IPS DF 4.7 (cell line): ENCODE measurements around the gene ALOX5AP.

Source experiments
- DNase-seq: peaks from one replicate; pipeline ENCODE4 v3.0.0-alpha.2; 2013; ENCODE audit warnings: low spot score; ENCODE audit errors: extremely low read depth

Gene ALOX5AP

DNA sequence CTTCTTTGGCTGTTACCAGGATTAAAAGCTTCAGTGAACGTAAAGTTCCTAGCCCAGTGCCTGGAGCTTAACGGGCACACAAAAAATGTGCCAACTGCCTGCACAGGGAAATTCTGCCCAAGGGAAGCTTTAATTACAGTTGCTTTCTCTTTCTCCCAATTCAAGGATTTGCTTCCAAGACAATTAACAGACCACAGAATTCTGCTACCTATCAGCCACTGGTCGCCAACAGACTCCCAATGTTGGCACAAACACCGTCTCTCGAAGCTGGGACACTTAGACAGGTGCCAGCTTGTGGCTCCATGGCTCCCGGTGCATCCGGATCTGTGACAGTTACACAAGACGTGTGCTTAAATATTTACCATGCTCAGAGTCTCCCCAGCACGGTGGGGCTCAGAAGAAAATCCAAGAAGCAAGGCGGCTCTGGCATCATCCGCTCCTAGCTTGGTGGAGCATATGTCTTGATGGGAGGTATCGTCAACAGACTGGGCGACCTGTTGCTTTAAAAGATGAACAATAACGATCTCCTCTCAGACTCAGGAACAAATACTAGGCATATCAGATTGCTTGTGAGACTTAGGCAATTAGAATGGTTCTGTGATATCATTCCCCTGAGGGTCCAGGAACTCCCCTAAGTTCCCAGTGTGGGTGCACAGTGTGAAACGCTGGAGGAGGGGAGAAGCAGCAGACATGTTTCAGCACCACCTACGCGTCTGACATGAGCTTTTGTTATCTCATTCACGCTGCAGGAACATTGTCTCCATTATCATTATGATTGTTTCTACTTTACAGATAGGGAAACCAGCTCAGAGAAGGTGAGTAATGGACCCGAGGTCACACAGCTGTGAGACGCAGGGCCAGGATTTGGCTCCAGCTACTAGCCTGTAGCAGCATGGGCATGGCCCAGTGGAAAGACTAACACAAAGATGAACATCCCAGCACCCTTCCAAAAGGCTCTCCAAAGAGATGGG lies 61.6 kb downstream of the ALOX5AP start:
- no peak for DNase-seq

DNA sequence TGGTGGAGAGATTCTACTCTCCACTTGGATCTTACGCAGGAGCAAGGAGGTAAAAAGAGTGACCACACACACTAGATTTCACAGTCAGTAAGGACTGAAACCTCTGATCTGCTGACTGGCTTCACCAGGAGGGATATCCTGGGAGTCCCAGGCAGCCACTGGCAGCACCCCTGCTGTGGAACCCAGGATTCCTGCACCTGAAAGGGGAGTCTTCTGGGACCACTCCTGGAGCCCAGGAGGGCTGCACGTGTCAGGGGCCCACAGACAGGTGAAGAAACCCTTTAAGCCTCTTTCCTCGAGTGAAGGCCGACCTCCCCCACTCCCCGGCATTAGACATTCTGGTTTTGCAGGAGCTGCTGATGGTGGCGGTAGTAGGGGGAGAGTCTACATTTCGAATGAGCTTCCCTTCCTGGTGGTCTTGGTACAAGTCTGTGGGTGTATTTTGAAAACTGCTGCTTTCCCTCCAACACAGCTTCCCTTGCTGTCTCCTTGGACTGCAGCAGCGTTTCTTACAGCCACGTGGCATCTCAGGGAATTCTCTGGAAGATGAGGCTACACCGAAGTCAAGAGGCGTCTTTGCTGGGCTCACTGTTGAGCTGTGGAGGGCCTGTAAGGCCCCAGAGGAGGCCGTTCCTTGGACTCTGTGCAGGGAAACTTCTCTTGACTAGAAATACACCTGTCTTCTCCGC lies 62.6 kb downstream of the ALOX5AP start:
- no peak for DNase-seq

DNA sequence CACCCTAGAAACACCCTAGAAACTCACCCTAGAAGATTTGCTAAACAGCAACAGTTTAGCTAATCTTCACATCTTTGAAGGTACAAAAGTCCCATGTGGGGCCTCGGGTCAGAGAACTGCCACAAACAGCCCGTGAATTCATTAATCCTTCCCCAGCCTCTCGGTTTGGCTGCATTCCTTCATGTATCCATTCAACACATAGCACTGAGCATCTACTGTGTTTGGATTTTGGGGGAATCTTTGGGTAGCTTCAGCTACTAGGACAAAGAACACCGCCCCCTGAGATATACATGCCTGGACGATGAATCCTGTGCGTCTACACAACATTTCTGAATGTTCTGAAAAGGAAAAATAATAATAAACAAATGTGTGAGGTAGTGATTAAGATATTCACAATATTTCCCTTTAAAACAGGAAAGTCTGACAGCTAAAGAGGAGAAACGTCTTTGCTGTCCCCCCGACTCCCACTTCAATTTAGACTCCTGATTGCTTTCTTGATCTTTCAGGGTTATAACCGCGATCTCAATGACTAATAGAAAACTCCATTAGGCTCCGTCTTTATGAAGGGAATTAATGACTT lies 63.5 kb downstream of the ALOX5AP start:
- DNase-seq, result no peak

DNA sequence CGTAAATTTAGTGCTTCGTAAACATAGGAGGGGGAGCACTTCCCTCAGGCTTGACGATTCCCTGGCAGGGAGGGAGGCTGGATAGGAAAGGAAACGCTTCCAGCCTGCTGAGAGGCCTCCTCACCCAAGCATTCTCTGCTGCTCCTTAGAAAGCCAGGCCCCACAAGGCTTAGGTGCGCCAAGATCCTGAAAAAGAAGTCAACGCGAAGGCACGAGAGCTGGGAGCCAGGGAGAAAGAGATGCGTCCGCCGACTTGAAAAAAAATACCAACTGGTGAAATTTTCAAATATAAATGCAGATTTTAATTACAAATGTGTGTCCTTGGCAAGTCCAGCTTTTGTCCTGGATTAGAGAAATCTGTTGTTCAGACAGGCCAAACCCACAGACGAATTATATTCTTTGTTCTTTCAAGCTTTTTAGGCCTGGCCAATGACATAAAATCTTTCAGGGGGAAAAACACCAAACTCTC lies 64.0 kb downstream of the ALOX5AP start:
- no peak for DNase-seq

DNA sequence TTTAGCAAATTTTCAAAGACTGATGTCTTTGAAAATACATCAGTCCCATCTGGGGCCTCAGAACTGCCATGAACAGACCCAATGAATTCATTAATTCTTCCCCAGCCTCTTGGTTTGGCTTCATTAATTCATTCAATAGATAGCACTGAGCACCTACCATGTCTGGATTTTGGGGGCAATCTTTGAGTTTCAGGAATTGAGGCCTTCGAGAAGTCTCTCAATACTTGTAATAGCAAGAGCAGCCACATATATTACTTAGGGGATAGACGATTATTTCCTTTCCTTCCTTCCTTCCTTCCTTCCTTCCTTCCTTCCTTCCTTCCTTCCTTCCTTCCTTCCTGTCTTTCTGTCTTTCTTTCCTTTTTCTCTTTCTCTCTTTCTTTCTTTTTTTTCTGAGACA lies 64.8 kb downstream of the ALOX5AP start:
- no peak for DNase-seq

DNA sequence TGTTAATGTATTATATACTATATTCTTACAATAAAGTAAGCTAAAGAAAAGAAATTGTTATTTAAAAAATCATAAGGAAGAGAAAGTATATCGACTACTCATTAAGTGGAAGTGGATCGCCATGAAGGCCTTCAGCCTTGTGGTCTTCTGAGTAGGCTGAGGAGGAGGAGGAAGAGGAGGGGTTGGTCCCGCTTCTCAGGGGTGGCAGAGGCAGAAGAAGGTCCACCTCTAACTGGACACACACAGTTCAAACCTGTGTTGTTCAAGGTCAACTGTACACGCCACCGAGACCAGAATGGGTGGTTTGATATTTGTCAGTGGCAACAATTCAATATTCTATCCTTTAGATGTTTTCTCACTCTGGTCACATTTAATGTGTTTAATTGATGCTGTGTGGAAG lies 67.2 kb downstream of the ALOX5AP start:
- no peak for DNase-seq

DNA sequence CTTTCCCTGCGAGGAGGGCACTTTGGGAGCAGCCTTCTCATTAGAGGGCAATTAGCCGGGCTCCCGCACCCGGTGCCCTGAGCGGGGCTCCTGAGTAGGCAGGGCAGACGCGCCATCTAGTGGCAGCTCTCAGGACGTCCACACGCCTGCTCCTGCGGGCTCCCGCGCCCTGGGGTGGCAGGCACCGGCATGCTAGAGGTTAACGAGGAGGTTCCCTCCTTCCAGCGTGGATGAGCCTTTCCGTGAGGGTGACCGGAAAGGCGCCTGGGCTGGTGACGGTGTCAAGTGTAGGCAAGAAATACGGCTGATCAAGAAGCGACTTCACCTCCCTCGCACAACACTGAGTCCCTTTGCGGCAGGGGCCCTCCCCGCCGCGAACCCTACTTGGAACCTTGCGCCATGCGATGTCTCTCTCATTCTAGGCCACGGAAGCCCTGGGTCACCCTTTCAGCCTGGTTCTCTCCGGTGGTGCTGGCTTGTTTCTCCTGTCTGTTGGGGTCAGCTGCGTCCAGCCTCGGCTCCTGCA lies 67.7 kb downstream of the ALOX5AP start:
- DNase-seq, result peak; percentile 33

DNA sequence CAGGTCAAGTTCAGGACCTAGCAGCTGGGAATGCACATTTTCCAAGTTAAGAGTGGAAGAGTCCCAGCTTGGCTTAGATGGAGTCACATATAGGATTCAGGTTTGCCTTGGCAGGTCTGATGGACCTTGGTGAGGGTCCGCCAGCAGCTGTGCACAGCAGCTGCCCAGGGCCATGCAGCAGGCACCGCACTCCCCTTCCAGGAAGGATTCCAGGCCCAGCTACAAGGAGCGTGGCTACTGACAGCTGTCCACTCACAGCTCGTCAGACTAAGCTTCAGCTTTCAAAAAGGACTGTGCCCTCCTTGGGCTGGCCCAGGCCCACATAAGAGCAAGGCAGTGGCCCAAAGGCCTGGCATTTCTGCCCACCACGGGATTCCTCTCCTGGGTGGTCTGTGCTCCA lies 68.4 kb downstream of the ALOX5AP start:
- no peak for DNase-seq

DNA sequence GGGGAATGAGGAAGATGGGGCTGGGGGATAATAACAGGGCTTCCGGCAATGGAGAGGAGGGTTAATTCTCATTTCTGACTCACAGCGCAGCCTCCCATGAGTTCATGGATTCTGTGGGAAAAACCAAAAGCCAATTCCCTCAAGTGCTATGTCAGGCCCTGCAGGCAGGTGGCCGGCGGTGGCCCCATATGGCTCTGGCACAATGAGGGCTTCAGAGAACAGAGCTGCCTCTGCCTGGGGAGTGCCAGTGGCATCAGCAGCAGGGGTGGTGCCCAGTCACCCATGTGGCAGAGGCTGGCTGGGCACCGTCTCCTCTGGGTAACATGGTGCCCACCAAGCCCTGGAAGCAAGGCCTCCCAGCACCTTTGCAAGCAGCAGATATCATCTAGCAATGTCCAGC lies 69.1 kb downstream of the ALOX5AP start:
- DNase-seq, result no peak

DNA sequence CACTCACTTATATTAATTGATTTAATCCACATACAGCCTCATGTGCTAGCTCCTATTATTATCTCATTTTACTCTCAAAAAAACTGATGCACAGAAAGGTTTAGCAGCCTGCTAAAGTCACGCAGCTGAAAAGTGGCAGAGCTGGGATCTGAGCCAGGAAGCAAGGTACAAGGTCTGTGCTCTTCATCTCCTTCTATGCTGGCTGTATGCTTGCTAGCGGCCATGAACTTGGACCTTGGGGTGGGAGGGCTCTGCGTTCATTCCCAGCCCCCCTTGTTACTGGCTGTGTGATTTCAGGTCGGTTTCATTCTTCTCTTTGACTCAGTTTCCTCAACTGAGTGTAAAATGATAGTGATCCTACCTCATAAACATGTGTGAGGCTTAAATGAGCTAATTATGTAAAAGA lies 69.8 kb downstream of the ALOX5AP start:
- no peak for DNase-seq

DNA sequence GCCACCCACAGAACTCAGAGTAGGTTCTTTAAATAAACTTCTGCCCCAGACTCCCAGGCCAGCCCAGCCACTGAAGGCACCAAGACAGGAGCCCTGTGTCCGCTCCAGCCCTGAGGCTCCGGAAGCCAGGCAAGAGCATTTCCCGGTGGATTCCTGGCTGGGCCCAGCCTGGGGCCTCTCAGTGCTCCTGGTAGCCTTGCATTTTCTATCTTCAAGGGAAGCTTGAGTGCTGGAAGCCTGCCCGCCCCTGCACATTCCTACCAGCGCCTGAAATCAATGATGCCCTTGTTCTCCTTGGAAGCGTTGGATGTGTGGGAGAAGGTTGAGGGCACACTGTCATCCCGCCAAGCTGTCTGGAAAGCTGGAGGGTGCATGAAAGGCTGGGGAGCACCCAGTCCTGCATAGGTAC lies 70.3 kb downstream of the ALOX5AP start:
- DNase-seq, result no peak

DNA sequence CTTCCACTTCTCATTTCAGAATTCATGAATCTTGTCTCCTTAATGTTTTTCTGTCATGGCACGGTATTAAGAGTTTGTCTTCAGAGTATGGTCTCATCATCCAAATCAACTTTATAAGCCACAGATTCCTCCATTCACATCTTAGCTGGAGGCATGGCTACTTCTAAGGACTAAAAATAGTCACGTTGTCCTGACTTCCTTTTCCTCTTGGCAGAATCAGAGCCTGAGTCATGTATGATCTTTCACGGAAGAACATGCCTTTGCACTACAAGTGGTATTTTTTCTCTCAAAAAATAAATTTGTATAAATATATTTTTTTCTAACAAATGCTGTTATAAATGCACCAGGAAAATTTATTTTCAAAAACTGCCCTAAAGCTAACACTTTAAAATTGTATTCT lies 71.4 kb downstream of the ALOX5AP start:
- no peak for DNase-seq

DNA sequence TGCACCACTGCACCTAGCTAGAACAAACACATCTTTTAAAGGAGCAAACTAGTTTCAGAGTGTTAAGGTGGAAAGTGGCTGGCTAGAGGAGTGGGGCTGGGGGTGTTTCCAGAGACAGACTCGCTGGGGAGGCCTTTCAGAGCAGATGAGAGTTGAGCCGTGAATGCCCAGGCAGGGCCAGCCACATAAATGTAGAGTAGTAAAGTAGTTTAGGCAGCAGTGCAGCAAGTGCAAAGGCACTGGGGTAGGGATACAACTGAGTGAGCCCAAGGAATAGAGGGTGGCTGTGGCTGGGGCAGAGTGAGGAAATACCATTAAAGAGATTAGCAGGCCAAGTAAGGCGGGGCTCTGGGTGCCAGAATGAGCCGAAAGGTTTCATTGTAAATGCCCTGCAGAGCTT lies 72.0 kb downstream of the ALOX5AP start:
- DNase-seq, result no peak

DNA sequence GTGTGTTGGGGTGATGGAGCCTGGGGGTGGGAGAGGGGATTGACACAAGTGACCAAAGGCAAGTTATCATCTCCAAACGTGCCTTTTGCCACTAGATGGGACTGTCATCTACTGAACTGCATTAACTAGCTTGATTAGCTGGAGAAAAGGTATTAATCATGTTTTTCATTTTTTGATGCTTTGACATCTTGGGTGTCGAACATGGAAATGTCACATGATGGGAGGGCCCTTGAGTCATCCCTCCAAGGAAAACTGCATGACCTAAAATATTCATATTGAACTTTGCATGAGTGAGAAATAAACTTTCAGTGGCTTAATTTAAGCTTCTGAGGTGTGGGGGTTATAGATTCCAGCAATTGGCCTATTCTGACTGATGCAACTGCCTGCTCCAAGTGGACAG lies 73.3 kb downstream of the ALOX5AP start:
- no peak for DNase-seq

DNA sequence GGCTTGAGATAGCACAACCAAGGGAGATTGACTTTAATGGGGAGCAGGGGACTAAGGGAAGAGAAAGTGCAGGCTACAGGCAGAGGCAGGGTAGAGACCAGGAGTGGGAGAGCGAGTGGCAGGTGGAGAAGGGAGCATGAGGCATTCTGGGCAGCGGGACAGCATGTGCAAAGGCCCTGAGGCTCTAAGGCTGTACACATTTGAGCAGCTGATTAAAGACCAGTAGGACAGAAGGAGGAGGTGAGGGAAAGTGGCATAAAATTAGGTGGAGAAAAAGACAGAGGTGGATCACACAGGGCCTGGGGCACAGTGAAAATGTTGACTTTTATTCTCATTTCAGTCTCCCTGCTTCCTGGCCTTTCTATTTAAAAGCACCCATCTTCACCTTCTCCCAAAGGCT lies 74.4 kb downstream of the ALOX5AP start:
- DNase-seq, result no peak

DNA sequence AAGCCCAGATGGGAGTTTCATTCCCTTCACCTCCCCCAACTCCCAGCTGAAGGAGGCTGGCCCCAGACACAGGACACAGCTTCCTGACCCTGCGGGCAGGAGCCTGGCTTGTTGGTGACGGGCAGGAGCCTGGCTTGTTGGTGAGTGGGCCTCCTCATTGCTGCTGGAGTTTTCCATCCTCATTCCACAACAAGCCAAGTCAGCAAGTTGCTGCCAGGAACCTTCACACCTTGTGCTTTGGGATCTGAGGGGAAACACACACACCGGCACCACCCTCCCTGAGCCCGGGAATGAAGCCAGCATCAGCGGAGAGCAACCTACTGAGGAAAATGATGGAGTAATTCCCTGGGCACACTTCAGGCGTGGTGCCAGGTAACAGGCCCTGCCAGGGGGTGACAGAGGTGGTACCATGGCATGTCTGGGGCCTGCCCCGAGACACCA lies 74.9 kb downstream of the ALOX5AP start:
- DNase-seq, result no peak

DNA sequence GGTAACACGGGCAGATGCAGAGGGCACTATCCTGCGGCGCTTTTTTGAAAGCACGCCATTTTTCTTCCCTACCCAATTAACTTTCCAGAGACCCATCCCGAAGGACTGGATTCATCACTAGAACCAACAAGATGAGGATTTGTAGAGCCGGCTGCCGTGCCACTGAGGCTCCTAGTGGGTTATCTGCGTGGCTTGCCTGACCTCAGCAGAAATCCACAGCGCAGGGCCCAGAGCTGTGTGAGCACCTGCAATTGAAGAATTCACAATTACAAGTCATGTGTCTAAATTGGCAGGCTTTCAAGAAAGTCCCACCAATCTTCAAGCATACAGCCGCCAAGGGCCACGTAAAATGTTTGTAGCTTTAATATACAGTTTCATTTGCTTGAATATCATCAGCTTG lies 75.5 kb downstream of the ALOX5AP start:
- no peak for DNase-seq
